Adipocyte (in vitro differentiated cells): Measurements from ENCODE around the gene HTR4.

Experiments used
- DNase-seq: peaks from one replicate; pipeline ENCODE4 v3.0.0-alpha.2; 2015; ENCODE audit warnings: low read depth
- H3K27me3 ChIP-seq: replicated peaks from 2 replicates; pipeline ENCODE4 v1.7.0; 2013; ENCODE audit warnings: mild to moderate bottlenecking, low read length, moderate library complexity; ENCODE audit not compliant: control insufficient read depth, insufficient read depth
- H3K36me3 ChIP-seq: 2 replicates; pipeline ENCODE4 v1.7.0; 2013; ENCODE audit warnings: low read length, mild to moderate bottlenecking, moderate library complexity; ENCODE audit not compliant: control insufficient read depth, insufficient read depth, severe bottlenecking
- H3K4me1 ChIP-seq: 2 replicates; pipeline ENCODE4 v1.7.0; 2013; ENCODE audit warnings: mild to moderate bottlenecking, low read length, moderate library complexity; ENCODE audit not compliant: control insufficient read depth, insufficient read depth
- H3K4me3 ChIP-seq: 2 replicates; pipeline ENCODE4 v1.7.0; 2013; ENCODE audit warnings: mild to moderate bottlenecking, low read length, moderate library complexity
- H3K9ac ChIP-seq: 2 replicates; pipeline ENCODE4 v1.7.0; 2013; ENCODE audit warnings: mild to moderate bottlenecking, low read length, moderate library complexity
- H3K9me3 ChIP-seq: 2 replicates; pipeline ENCODE4 v1.7.0; 2013; ENCODE audit warnings: mild to moderate bottlenecking, low read length, moderate library complexity; ENCODE audit not compliant: control insufficient read depth

Gene HTR4

GRCh38 chr5:148491015-148491792 is 163.1 kb downstream of the HTR4 start:
- no peak overlapping the region for H3K9ac ChIP-seq
- peaks cover 7% of the 10 kb centered on the region for H3K27me3 ChIP-seq
- H3K4me3 ChIP-seq, result no peak overlapping the region
- peaks cover 8% of the 10 kb centered on the region for H3K4me1 ChIP-seq
- H3K36me3 ChIP-seq, result no peaks in the 10 kb centered on the region
- no peaks in the 10 kb centered on the region for H3K9me3 ChIP-seq
- no peak for DNase-seq

GRCh38 chr5:148488757-148489156 is 165.6 kb downstream of the HTR4 start:
- DNase-seq, result no peak

DNA sequence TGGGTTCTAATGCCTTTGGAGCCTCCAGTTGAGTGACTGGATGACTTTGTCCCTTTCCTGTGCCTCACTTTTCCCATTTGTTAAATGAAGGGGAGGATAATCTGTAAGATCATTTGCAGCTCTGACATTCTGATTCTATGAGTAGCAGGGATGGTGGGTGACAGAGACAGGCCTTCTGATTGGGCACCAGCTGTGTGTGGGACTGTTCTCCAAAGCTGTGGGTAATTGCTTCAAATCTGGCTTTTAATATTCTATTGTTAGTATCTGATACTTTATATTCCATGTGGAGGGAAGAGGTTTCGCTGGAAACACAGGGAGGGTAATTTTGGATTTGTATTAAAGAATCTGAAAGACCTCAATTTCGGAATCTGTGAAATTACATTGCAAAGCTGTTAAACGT is 167.9 kb downstream of the HTR4 start:
- no peak overlapping the region for H3K4me3 ChIP-seq
- no peaks in the 10 kb centered on the region for H3K36me3 ChIP-seq
- no peak for DNase-seq
- no peaks in the 10 kb centered on the region for H3K9me3 ChIP-seq
- peaks cover 7% of the 10 kb centered on the region for H3K4me1 ChIP-seq
- no peak overlapping the region for H3K9ac ChIP-seq
- peaks cover 7% of the 10 kb centered on the region for H3K27me3 ChIP-seq

More at GRCh38 chr5:148488757-148489156, 165.6 kb downstream of the HTR4 start:
- Histone ChIP-seq H3K4me1 (peaks cover 8% of the 10 kb centered on the region), H3K9me3 (no peaks in the 10 kb centered on the region), H3K4me3 (no peak overlapping the region), H3K27me3 (peaks cover 7% of the 10 kb centered on the region), H3K9ac (no peak overlapping the region), H3K36me3 (no peaks in the 10 kb centered on the region)

- Histone ChIP-seq H3K36me3 (no peaks in the 10 kb centered on the region), H3K27me3 (peaks cover 7% of the 10 kb centered on the region), H3K4me3 (no peak overlapping the region), H3K4me1 (no peaks in the 10 kb centered on the region), H3K9ac (no peak overlapping the region), H3K9me3 (no peaks in the 10 kb centered on the region)
- peak; percentile 49 for DNase-seq
Measured at GRCh38 chr5:148484651-148485050, 169.7 kb downstream of the HTR4 start.

DNA sequence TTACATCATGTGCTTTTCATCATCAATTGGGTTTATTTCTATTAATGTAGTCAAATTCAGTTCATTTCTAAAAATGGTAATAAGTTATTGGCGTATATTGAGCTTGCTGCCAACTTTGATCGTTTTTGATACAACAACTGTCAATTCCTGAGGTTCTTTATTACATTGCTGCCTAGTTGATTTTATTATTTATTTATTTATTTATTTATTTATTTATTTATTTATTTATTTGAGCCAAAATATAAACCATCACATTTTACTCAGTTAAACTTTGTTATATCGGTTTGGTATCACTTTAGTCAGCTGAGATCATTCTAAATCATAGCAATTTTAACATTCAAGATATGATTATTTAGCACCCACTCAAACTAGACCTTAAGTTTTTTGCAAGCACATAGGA is 170.6 kb downstream of the HTR4 start:
- H3K36me3 ChIP-seq, result no peaks in the 10 kb centered on the region
- no peak overlapping the region for H3K4me3 ChIP-seq
- no peaks in the 10 kb centered on the region for H3K4me1 ChIP-seq
- no peak overlapping the region for H3K9ac ChIP-seq
- DNase-seq, result no peak
- peaks cover 7% of the 10 kb centered on the region for H3K27me3 ChIP-seq
- no peaks in the 10 kb centered on the region for H3K9me3 ChIP-seq

DNA sequence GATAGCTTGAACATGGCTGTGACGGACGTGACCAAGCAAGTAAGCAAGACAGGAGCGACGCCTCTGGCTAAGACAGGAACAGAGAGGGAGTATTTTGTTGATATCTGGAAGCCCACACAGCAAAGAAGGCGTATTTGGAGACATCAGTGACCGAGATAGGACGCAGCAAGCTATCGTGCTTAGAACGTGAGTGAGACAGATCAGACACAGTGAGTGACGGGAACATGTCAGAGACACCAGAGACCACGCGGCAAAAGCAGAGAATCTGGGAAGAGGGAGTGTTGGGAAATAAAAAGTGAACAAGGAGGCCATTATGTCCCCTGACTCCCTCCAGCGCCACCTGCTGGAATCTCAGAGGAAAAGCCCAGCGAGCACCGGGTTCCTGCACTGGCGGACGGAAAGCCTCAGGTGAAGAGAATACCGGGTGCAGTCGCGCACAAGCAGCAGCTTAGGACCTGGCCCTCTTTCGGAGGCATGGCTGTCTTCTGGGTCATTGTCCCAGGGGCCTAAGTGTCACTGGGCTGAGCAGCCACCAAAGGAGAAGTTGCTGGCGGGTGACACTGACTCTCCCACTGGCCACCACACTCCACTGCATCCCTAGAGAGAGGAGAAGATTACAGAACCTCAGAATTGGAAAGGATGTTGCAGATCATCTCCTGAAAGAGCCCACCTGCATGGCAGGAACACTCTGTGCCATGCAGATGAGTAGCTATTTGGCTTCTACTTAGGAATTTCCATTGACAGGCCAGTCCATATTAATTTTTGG is 171.4 kb downstream of the HTR4 start:
- no peaks in the 10 kb centered on the region for H3K4me1 ChIP-seq
- H3K9me3 ChIP-seq, result no peaks in the 10 kb centered on the region
- H3K36me3 ChIP-seq, result no peaks in the 10 kb centered on the region
- peak; percentile 13 for DNase-seq
- H3K9ac ChIP-seq, result no peak overlapping the region
- peaks cover 7% of the 10 kb centered on the region for H3K27me3 ChIP-seq
- H3K4me3 ChIP-seq, result no peak overlapping the region

- peaks cover 7% of the 10 kb centered on the region for H3K27me3 ChIP-seq
- no peak overlapping the region for H3K9ac ChIP-seq
- H3K9me3 ChIP-seq, result no peaks in the 10 kb centered on the region
- H3K36me3 ChIP-seq, result no peaks in the 10 kb centered on the region
- H3K4me3 ChIP-seq, result no peak overlapping the region
- no peak for DNase-seq
- H3K4me1 ChIP-seq, result no peaks in the 10 kb centered on the region
Measured at GRCh38 chr5:148482196-148482595, 172.1 kb downstream of the HTR4 start.

DNA sequence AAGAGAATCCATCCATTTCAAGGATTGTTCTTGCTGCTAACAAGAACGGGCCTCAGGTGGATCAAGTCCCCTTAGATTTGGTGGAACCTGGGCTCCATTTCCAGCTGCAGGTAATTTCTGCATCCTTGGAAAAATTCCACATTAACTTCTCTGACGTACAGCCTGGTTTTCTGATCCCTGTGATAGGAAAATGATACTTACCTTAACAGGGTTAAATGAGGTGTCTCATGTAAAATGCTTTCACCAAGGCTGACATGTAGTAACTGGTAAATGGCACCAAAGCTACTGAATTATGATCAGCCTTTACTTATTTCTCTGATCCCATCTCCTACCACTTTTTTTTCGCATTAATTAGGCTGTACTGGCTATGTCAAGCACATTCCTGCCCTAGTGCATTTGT is 176.9 kb downstream of the HTR4 start:
- H3K4me1 ChIP-seq, result peaks cover 7% of the 10 kb centered on the region
- no peaks in the 10 kb centered on the region for H3K27me3 ChIP-seq
- H3K9ac ChIP-seq, result no peak overlapping the region
- no peaks in the 10 kb centered on the region for H3K36me3 ChIP-seq
- no peaks in the 10 kb centered on the region for H3K9me3 ChIP-seq
- no peak overlapping the region for H3K4me3 ChIP-seq
- no peak for DNase-seq

- Histone ChIP-seq H3K4me3 (no peak overlapping the region), H3K27me3 (no peaks in the 10 kb centered on the region), H3K9ac (no peak overlapping the region), H3K36me3 (no peaks in the 10 kb centered on the region), H3K9me3 (no peaks in the 10 kb centered on the region), H3K4me1 (peaks cover 15% of the 10 kb centered on the region)
- no peak for DNase-seq
Measured at GRCh38 chr5:148476302-148476701, 178.0 kb downstream of the HTR4 start.

DNA sequence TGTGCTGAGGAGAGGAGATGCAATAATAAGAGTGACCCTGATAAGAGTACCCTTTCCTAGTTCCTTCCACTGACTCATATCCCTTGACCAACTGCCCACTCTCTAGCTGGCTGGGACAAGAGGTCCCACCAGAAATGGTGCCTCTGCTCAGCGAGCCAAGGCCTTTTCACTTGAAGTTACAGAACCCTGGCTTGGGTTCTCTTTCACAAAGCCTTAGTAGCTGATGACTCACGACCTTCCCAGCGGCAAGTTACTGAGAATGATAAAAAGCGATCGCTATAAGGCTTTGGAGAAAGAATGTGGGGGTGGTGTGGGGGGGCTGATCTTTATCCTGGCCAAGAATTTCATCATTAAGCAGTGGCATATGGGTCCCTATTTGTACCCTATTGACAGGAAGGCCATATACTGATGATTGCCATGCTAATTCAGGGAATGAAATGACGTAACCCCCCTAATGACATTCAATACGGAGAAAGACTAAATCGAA is 180.3 kb downstream of the HTR4 start:
- no peak for DNase-seq
- H3K4me3 ChIP-seq, result peak overlapping the region; percentile 73
- peak overlapping the region; percentile 42 for H3K9ac ChIP-seq
- no peaks in the 10 kb centered on the region for H3K36me3 ChIP-seq
- peaks cover 22% of the 10 kb centered on the region for H3K4me1 ChIP-seq
- H3K9me3 ChIP-seq, result no peaks in the 10 kb centered on the region
- no peaks in the 10 kb centered on the region for H3K27me3 ChIP-seq

DNA sequence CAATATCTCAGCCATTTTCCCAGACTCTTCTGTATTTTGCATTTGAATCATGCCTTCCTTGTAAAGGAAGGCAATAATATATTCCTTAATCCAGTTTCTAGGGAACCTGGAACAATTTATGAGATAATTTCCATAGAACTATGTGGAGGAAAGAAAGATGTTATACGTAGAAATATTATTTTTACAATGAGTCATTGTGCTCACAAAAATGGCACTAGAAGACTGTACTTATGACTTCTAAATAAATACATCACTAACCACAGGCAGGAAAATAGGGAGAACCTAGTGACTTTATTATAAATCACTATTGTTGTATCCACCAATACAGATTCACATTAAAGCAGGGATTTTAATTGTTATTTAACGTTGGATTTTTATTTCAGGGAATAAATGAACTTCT is 182.9 kb downstream of the HTR4 start:
- H3K36me3 ChIP-seq, result no peaks in the 10 kb centered on the region
- peaks cover 23% of the 10 kb centered on the region for H3K4me1 ChIP-seq
- H3K9ac ChIP-seq, result no peak overlapping the region
- no peak overlapping the region for H3K4me3 ChIP-seq
- no peaks in the 10 kb centered on the region for H3K27me3 ChIP-seq
- DNase-seq, result peak; percentile 20
- H3K9me3 ChIP-seq, result no peaks in the 10 kb centered on the region
